Measurements from ENCODE around the gene NOVA2.

GRCh38 chr19:45927565-45928261 lies 46.0 kb downstream of the NOVA2 start:
- TF ChIP-seq TSHZ2 (CRISPR knock-in tag; IDR thresholded peaks at IDR 0.05) (no peak), CREB5 (CRISPR knock-in tag; IDR thresholded peaks at IDR 0.05; ENCODE audit: low read depth) (no peak), ZFP3 (CRISPR knock-in tag; IDR thresholded peaks at IDR 0.05) (no peak), CSDC2 (CRISPR knock-in tag; IDR thresholded peaks at IDR 0.05) (no peak), TCF4 (CRISPR knock-in tag; IDR thresholded peaks at IDR 0.05; ENCODE audit: borderline replicate concordance) (no peak), PPARA (CRISPR knock-in tag; IDR thresholded peaks at IDR 0.05; ENCODE audit: borderline replicate concordance) (no peak), ZFP30 (CRISPR knock-in tag; IDR thresholded peaks at IDR 0.05) (no peak), OSR1 (CRISPR knock-in tag; IDR thresholded peaks at IDR 0.05) (no peak), PATZ1 (CRISPR knock-in tag; IDR thresholded peaks at IDR 0.05; ENCODE audit: borderline replicate concordance) (no peak), ZNF565 (CRISPR knock-in tag; conservative IDR thresholded peaks at IDR 0.05; ENCODE audit: low read depth) (no peak), ZNF8 (CRISPR knock-in tag; IDR thresholded peaks at IDR 0.05) (no peak), RARB (CRISPR knock-in tag; IDR thresholded peaks at IDR 0.05) (no peak)

Measured in SK-N-SH treated with all-trans-retinoic acid at 6 μM for 48 hours (cell line).